ENCODE measurements around the gene TGFBR2. TPM values are rescaled to one million over a fixed set of nuclear protein-coding genes. Genes with fewer than 3 reads are reported as not detected.

The TGFBR2 gene
- total RNA-seq, 2 donors from 2014 or later, result 91.8 to 143 TPM

GRCh38 chr3:30723211-30723610, 116.8 kb downstream of the TGFBR2 start:
- intact Hi-C loops (cut with DNase I), result no loop called here
- Histone ChIP-seq H3K9me3 (no peaks in the 10 kb centered on the region), H3K4me1 (peaks cover 12% of the 10 kb centered on the region), H3K27ac (no peak overlapping the region), H3K4me3 (no peak overlapping the region), H3K36me3 (replicated peaks in 1 of 2; ENCODE audit: insufficient read depth in 1 of 2, low read depth in 2 of 2) (no peaks in the 10 kb centered on the region), H3K27me3 (no peaks in the 10 kb centered on the region)
- DNase-seq, result no peak
- no peak for ATAC-seq
- 56 to 67% methylated on average over 1 of the region's 1 CpG for WGBS, 2 donors
- TF ChIP-seq POLR2A (IDR thresholded peaks at IDR 0.05) (no peak), CTCF (IDR thresholded peaks at IDR 0.05) (no peak)

GRCh38 chr3:30724863-30725262, 118.5 kb downstream of the TGFBR2 start:
- H3K27ac ChIP-seq, result no peak overlapping the region
- TF ChIP-seq POLR2A (IDR thresholded peaks at IDR 0.05) (no peak), CTCF (IDR thresholded peaks at IDR 0.05) (no peak)
- no peak overlapping the region for H3K4me3 ChIP-seq
- ATAC-seq (no peak), DNase-seq (no peak)
- H3K4me1 ChIP-seq, result peaks cover 12% of the 10 kb centered on the region
- no peaks in the 10 kb centered on the region for H3K27me3 ChIP-seq
- intact Hi-C loops (cut with DNase I), result no loop called here
- no peaks in the 10 kb centered on the region for H3K9me3 ChIP-seq
- WGBS, 2 donors, result 90 to 92% methylated on average over 3 of the region's 3 CpGs
- H3K36me3 ChIP-seq (replicated peaks in 1 of 2; ENCODE audit: insufficient read depth in 1 of 2, low read depth in 2 of 2), result no peaks in the 10 kb centered on the region

GRCh38 chr3:30728143-30728542, 121.7 kb downstream of the TGFBR2 start:
- 78 to 94% methylated on average over 4 of the region's 4 CpGs for WGBS, 2 donors
- no peaks in the 10 kb centered on the region for H3K27me3 ChIP-seq
- no peak overlapping the region for H3K27ac ChIP-seq
- no peak overlapping the region for H3K4me3 ChIP-seq
- intact Hi-C loops (cut with DNase I), result no loop called here
- H3K36me3 ChIP-seq (replicated peaks in 1 of 2; ENCODE audit: insufficient read depth in 1 of 2, low read depth in 2 of 2), result no peaks in the 10 kb centered on the region
- TF ChIP-seq POLR2A (IDR thresholded peaks at IDR 0.05), result no peak
- ATAC-seq (no peak), DNase-seq (no peak)
- H3K4me1 ChIP-seq, result no peaks in the 10 kb centered on the region
- H3K9me3 ChIP-seq, result no peaks in the 10 kb centered on the region

- DNase-seq (no peak), ATAC-seq (no peak)
- no peaks in the 10 kb centered on the region for H3K4me1 ChIP-seq
- H3K36me3 ChIP-seq (replicated peaks in 1 of 2; ENCODE audit: insufficient read depth in 1 of 2, low read depth in 2 of 2), result no peaks in the 10 kb centered on the region
- intact Hi-C loops (cut with DNase I), result no loop called here
- no peak for TF ChIP-seq POLR2A (IDR thresholded peaks at IDR 0.05)
- no peak for TF ChIP-seq CTCF (IDR thresholded peaks at IDR 0.05)
- no peak overlapping the region for H3K4me3 ChIP-seq
- H3K27ac ChIP-seq, result no peak overlapping the region
- no peaks in the 10 kb centered on the region for H3K27me3 ChIP-seq
- H3K9me3 ChIP-seq, result no peaks in the 10 kb centered on the region
- WGBS, 2 donors, result 84 to 90% methylated on average over 2 of the region's 2 CpGs
Observed at GRCh38 chr3:30729512-30729911, 123.1 kb downstream of the TGFBR2 start.

- Histone ChIP-seq H3K27ac (no peak overlapping the region), H3K9me3 (no peaks in the 10 kb centered on the region), H3K36me3 (replicated peaks in 1 of 2; ENCODE audit: insufficient read depth in 1 of 2, low read depth in 2 of 2) (no peaks in the 10 kb centered on the region), H3K4me1 (no peaks in the 10 kb centered on the region), H3K27me3 (no peaks in the 10 kb centered on the region), H3K4me3 (no peak overlapping the region)
- ATAC-seq (no peak), DNase-seq (no peak)
- TF ChIP-seq CTCF (IDR thresholded peaks at IDR 0.05) (no peak), POLR2A (IDR thresholded peaks at IDR 0.05) (no peak)
- intact Hi-C loops (cut with DNase I), result no loop called here
Observed at GRCh38 chr3:30729936-30730335, 123.5 kb downstream of the TGFBR2 start.
